Calu3 (cell line): ENCODE data around the gene ABCA2. TPM values are rescaled to one million over a fixed set of nuclear protein-coding genes. Genes with fewer than 3 reads are reported as not detected.

Source experiments
- BruUV-seq: library from RNA; stranded (reverse); fragments of 400-500 nt; replicated peaks from 2 replicates; lab custom pipeline; 2021; lab: Mats Ljungman, UMichigan
- CTCF ChIA-PET: fragments of 300-600 bp; sonication (Branson Sonifier 250); formaldehyde crosslinking; loops from one replicate; lab custom pipeline; 2022; ENCODE audit warnings: antibody characterized with exemption; lab: Charles Lee
- DNase-seq: peaks from one replicate; pipeline ENCODE4 v3.0.0; 2022
- H3K27ac Mint-ChIP-seq: one replicate; pipeline ENCODE4 v1.8.0; 2022; ENCODE audit warnings: mixed read lengths; ENCODE audit not compliant: unreplicated experiment
- H3K27me3 Mint-ChIP-seq: one replicate; pipeline ENCODE4 v1.8.0; 2022; ENCODE audit warnings: mixed read lengths; ENCODE audit not compliant: unreplicated experiment
- H3K36me3 Mint-ChIP-seq: one replicate; pipeline ENCODE4 v1.8.0; 2022; ENCODE audit warnings: mild to moderate bottlenecking, moderate library complexity, mixed read lengths; ENCODE audit not compliant: insufficient read depth, unreplicated experiment
- H3K4me1 Mint-ChIP-seq: one replicate; pipeline ENCODE4 v1.8.0; 2022; ENCODE audit warnings: mild to moderate bottlenecking, low read depth, mixed read lengths; ENCODE audit not compliant: unreplicated experiment
- H3K4me3 Mint-ChIP-seq: one replicate; pipeline ENCODE4 v1.8.0; 2022; ENCODE audit warnings: mild to moderate bottlenecking, low read depth, moderate library complexity, mixed read lengths; ENCODE audit not compliant: unreplicated experiment
- H3K9me3 Mint-ChIP-seq: one replicate; pipeline ENCODE4 v1.8.0; 2022; ENCODE audit warnings: low read depth, mixed read lengths; ENCODE audit not compliant: unreplicated experiment
- intact Hi-C: fragments of 100-400 bp; cut with micrococcal nuclease; formaldehyde crosslinking; loops from one replicate; pipeline ENCODE4 v1.10.0; 2022; ENCODE audit not compliant: unreplicated experiment
- total RNA-seq: library from RNA; stranded (reverse); gene quantifications from 2 replicates; pipeline ENCODE4 v1.2.3, GENCODE V29; 2022
- TF ChIP-seq, protein P1 (sequence below): fragments of 200-600 bp; IDR thresholded peaks from one replicate; pipeline ENCODE4 v1.8.0; 2022; ENCODE audit warnings: antibody characterized with exemption; ENCODE audit not compliant: unreplicated experiment

The ABCA2 gene
- total RNA-seq, 1 experiment from 2014 or later, result 47.6 TPM

- TF ChIP-seq, protein P1, sequence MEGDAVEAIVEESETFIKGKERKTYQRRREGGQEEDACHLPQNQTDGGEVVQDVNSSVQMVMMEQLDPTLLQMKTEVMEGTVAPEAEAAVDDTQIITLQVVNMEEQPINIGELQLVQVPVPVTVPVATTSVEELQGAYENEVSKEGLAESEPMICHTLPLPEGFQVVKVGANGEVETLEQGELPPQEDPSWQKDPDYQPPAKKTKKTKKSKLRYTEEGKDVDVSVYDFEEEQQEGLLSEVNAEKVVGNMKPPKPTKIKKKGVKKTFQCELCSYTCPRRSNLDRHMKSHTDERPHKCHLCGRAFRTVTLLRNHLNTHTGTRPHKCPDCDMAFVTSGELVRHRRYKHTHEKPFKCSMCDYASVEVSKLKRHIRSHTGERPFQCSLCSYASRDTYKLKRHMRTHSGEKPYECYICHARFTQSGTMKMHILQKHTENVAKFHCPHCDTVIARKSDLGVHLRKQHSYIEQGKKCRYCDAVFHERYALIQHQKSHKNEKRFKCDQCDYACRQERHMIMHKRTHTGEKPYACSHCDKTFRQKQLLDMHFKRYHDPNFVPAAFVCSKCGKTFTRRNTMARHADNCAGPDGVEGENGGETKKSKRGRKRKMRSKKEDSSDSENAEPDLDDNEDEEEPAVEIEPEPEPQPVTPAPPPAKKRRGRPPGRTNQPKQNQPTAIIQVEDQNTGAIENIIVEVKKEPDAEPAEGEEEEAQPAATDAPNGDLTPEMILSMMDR, result no peak
- CTCF ChIA-PET, result no interaction called here
- Mint-ChIP-seq H3K4me1 (no peaks in the 10 kb centered on the region), H3K36me3 (peaks cover 11% of the 10 kb centered on the region), H3K4me3 (no peak overlapping the region), H3K27ac (no peak overlapping the region), H3K9me3 (no peaks in the 10 kb centered on the region), H3K27me3 (no peaks in the 10 kb centered on the region)
- BruUV-seq, result no TSS peak
- intact Hi-C loops, result no loop called here
- DNase-seq, result no peak
Measured at GRCh38 chr9:136963751-136964150, 64.3 kb downstream of the ABCA2 start.

- no peaks in the 10 kb centered on the region for H3K9me3 Mint-ChIP-seq
- H3K4me1 Mint-ChIP-seq, result no peaks in the 10 kb centered on the region
- no peak overlapping the region for H3K27ac Mint-ChIP-seq
- no peak for DNase-seq
- intact Hi-C loops, result no loop called here
- H3K27me3 Mint-ChIP-seq, result no peaks in the 10 kb centered on the region
- peaks cover 11% of the 10 kb centered on the region for H3K36me3 Mint-ChIP-seq
- TF ChIP-seq, protein P1, result no peak
- CTCF ChIA-PET, result no interaction called here
- no TSS peak for BruUV-seq
- no peak overlapping the region for H3K4me3 Mint-ChIP-seq
Measured at GRCh38 chr9:136963341-136963740, 64.7 kb downstream of the ABCA2 start.

- Mint-ChIP-seq H3K27me3 (no peaks in the 10 kb centered on the region), H3K4me1 (no peaks in the 10 kb centered on the region), H3K27ac (no peak overlapping the region), H3K4me3 (no peak overlapping the region), H3K9me3 (no peaks in the 10 kb centered on the region), H3K36me3 (peaks cover 11% of the 10 kb centered on the region)
- intact Hi-C loops, result no loop called here
- CTCF ChIA-PET, result no interaction called here
- TF ChIP-seq, protein P1, result no peak
- BruUV-seq, result no TSS peak
- no peak for DNase-seq
Measured at GRCh38 chr9:136962701-136963248, 65.3 kb downstream of the ABCA2 start.

GRCh38 chr9:136962163-136962562 lies 65.9 kb downstream of the ABCA2 start:
- DNase-seq, result no peak
- no peaks in the 10 kb centered on the region for H3K9me3 Mint-ChIP-seq
- H3K4me1 Mint-ChIP-seq, result no peaks in the 10 kb centered on the region
- no peaks in the 10 kb centered on the region for H3K27me3 Mint-ChIP-seq
- no peak overlapping the region for H3K4me3 Mint-ChIP-seq
- intact Hi-C loops, result no loop called here
- TF ChIP-seq, protein P1, result no peak
- CTCF ChIA-PET, result no interaction called here
- no TSS peak for BruUV-seq
- H3K36me3 Mint-ChIP-seq, result peaks cover 11% of the 10 kb centered on the region
- H3K27ac Mint-ChIP-seq, result no peak overlapping the region
